Activated naive CD4-positive, alpha-beta T cell treated with anti-CD3 and anti-CD28 coated beads, Interleukin-2, amount 50 U/mL, for 24 hours (primary cell): Measurements from ENCODE around the gene SNX27.

ENCODE experiments used
- H3K27ac Mint-ChIP-seq: one replicate; pipeline ENCODE4 v1.8.0; 2021; ENCODE audit warnings: mild to moderate bottlenecking, mixed read lengths
- H3K27me3 Mint-ChIP-seq: one replicate; pipeline ENCODE4 v1.8.0; 2021; ENCODE audit warnings: mixed read lengths
- H3K36me3 Mint-ChIP-seq: one replicate; pipeline ENCODE4 v1.8.0; 2021; ENCODE audit warnings: mixed read lengths
- H3K4me1 Mint-ChIP-seq: one replicate; pipeline ENCODE4 v1.8.0; 2021; ENCODE audit warnings: mixed read lengths
- H3K4me3 Mint-ChIP-seq: one replicate; pipeline ENCODE4 v1.8.0; 2021; ENCODE audit warnings: mild to moderate bottlenecking, mixed read lengths
- H3K9me3 Mint-ChIP-seq: one replicate; pipeline ENCODE4 v1.8.0; 2021; ENCODE audit warnings: mixed read lengths

SNX27 gene

GRCh38 chr1:151737026-151737425 is 125.2 kb downstream of the SNX27 start:
- no peaks in the 10 kb centered on the region for H3K9me3 Mint-ChIP-seq
- no peak overlapping the region for H3K27ac Mint-ChIP-seq

GRCh38 chr1:151737479-151737878 is 125.6 kb downstream of the SNX27 start:
- Mint-ChIP-seq H3K4me3 (no peak overlapping the region), H3K36me3 (peaks cover 3% of the 10 kb centered on the region), H3K4me1 (no peaks in the 10 kb centered on the region), H3K27me3 (peaks cover 1% of the 10 kb centered on the region), H3K9me3 (no peaks in the 10 kb centered on the region), H3K27ac (no peak overlapping the region)

More at GRCh38 chr1:151737026-151737425, 125.2 kb downstream of the SNX27 start:
- Mint-ChIP-seq H3K27me3 (peaks cover 1% of the 10 kb centered on the region), H3K36me3 (peaks cover 3% of the 10 kb centered on the region), H3K4me3 (no peak overlapping the region), H3K4me1 (no peaks in the 10 kb centered on the region)

- no peak overlapping the region for H3K27ac Mint-ChIP-seq
- H3K9me3 Mint-ChIP-seq, result no peaks in the 10 kb centered on the region
- H3K27me3 Mint-ChIP-seq, result no peaks in the 10 kb centered on the region
- H3K4me3 Mint-ChIP-seq, result no peak overlapping the region
- no peaks in the 10 kb centered on the region for H3K4me1 Mint-ChIP-seq
- peaks cover 3% of the 10 kb centered on the region for H3K36me3 Mint-ChIP-seq
These were observed 127.9 kb downstream of the SNX27 start for GRCh38 chr1:151739590-151740355.

DNA sequence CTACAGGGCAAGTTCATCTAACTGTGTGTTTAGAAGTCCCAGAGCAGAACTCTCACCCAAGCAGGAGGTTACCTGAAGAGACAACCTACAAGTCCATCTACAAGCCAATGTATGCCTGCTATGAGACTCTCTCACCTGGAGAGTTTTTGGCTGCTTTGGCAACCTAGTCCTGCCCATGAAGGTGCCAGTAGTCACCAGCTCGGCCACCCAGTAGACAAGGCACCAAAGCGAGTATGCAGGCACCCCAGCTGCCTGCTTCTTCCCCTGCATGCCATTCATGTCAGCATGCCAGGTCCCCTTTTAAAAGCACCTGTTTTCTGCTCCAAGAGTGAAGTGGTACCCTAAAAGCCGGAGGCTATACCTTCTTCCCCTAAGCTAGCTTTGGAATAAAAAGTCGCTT is 129.7 kb downstream of the SNX27 start:
- no peaks in the 10 kb centered on the region for H3K9me3 Mint-ChIP-seq
- no peaks in the 10 kb centered on the region for H3K4me1 Mint-ChIP-seq
- peaks cover 1% of the 10 kb centered on the region for H3K27me3 Mint-ChIP-seq
- no peak overlapping the region for H3K4me3 Mint-ChIP-seq
- peaks cover 3% of the 10 kb centered on the region for H3K36me3 Mint-ChIP-seq
- no peak overlapping the region for H3K27ac Mint-ChIP-seq
